ENCODE data around the gene ITGA7. TPM values are rescaled to one million over a fixed set of nuclear protein-coding genes. Genes with fewer than 3 reads are reported as not detected.

ITGA7 gene
- polyA plus RNA-seq, 1 donor from 2014 or later = 13.5 TPM

DNA sequence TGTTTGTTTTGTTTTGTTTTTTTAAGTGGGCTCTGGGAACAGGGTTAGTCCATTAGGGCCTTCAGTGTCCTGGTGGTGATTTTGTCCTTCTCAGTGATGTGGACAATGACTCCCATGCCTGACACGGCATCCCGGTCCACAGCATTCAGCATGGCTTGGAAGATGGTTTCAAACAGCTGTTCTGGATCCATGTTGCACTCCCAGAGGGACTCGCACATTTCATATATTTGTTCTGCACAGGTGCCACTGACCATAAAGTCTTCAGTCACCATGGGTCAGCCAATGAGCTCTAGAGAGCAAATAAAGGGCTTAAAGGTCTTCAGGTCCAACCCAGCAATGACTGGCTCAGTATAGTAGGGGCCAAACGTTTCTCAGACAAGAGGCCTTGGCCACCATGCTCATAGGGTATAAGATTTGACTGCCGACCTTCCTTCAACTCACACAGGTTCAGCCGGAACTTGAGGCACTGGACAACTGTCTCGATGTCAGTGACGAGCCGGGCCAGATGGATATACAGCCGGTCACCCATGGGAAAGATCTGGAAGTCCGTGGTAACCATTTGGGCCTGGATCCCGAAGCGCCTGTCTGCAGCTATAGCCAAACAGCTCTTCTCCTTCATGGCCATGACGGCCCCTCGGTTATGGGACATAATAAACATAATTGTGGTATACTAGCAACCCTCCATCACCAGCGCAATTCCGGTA lies 53.0 kb downstream of the ITGA7 start:
- Histone ChIP-seq H3K27me3 (ENCODE audit: insufficient read depth, low read depth, low read length) (no peaks in the 10 kb centered on the region), H3K9ac (ENCODE audit: low read length) (no peak overlapping the region), H4K20me1 (ENCODE audit: insufficient read depth) (no peaks in the 10 kb centered on the region), H3F3A (ENCODE audit: insufficient read depth, low read length, poor library complexity, severe bottlenecking) (no peaks in the 10 kb centered on the region), H3K9me2 (ENCODE audit: insufficient read depth, low read length) (no peaks in the 10 kb centered on the region), H3K9me3 (ENCODE audit: low read length) (no peaks in the 10 kb centered on the region), H2AFZ (ENCODE audit: low read depth, low read length) (no peak overlapping the region), H3K4me3 (ENCODE audit: low read length) (no peak overlapping the region), H3K4me2 (ENCODE audit: low read length) (no peak overlapping the region), H3K36me3 (ENCODE audit: insufficient read depth, low read length) (no peaks in the 10 kb centered on the region), H3K79me2 (replicated peaks; ENCODE audit: insufficient read depth, low read length) (no peaks in the 10 kb centered on the region), H3K27ac (ENCODE audit: low read length) (no peak overlapping the region)
- no peak for TF ChIP-seq SMC3 (conservative IDR thresholded peaks at IDR 0.05; ENCODE audit: poor library complexity)
- TF ChIP-seq, protein P1, sequence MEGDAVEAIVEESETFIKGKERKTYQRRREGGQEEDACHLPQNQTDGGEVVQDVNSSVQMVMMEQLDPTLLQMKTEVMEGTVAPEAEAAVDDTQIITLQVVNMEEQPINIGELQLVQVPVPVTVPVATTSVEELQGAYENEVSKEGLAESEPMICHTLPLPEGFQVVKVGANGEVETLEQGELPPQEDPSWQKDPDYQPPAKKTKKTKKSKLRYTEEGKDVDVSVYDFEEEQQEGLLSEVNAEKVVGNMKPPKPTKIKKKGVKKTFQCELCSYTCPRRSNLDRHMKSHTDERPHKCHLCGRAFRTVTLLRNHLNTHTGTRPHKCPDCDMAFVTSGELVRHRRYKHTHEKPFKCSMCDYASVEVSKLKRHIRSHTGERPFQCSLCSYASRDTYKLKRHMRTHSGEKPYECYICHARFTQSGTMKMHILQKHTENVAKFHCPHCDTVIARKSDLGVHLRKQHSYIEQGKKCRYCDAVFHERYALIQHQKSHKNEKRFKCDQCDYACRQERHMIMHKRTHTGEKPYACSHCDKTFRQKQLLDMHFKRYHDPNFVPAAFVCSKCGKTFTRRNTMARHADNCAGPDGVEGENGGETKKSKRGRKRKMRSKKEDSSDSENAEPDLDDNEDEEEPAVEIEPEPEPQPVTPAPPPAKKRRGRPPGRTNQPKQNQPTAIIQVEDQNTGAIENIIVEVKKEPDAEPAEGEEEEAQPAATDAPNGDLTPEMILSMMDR (IDR thresholded peaks at IDR 0.05; ENCODE audit: poor library complexity, severe bottlenecking) = no peak
- TF ChIP-seq EP300 (conservative IDR thresholded peaks at IDR 0.05; ENCODE audit: poor library complexity, severe bottlenecking) = no peak
- TF ChIP-seq MXI1 (conservative IDR thresholded peaks at IDR 0.05; ENCODE audit: poor library complexity, severe bottlenecking) = no peak
- TF ChIP-seq EZH2 (IDR thresholded peaks at IDR 0.05; ENCODE audit: borderline replicate concordance, insufficient read depth, low read length, poor library complexity, severe bottlenecking) = no peak
- TF ChIP-seq POLR2AphosphoS5 (IDR thresholded peaks at IDR 0.05) = no peak

DNA sequence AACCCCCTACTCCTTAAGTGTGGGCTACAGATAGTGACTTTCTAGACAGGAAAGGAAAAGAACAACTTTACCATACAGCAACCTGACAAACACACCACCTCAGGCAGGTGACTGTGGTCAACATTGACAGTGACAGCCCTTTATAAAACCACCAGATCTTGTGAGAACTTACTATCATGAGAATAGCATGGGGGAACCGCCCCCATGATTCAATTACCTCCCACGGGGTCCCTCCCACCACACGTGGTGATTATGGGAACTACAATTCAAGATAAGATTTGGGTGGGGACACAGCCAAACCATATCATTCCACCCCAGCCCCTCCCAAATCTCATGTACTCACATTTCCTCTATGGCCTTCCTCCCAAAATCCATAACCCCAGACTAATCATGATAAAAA lies 54.7 kb downstream of the ITGA7 start:
- H3K79me2 ChIP-seq (replicated peaks; ENCODE audit: insufficient read depth, low read length) = no peaks in the 10 kb centered on the region
- H3K4me3 ChIP-seq (ENCODE audit: low read length) = no peak overlapping the region
- no peaks in the 10 kb centered on the region for H3K9me3 ChIP-seq (ENCODE audit: low read length)
- no peak overlapping the region for H3K9ac ChIP-seq (ENCODE audit: low read length)
- H2AFZ ChIP-seq (ENCODE audit: low read depth, low read length) = no peak overlapping the region
- H3K27ac ChIP-seq (ENCODE audit: low read length) = no peak overlapping the region
- H3F3A ChIP-seq (ENCODE audit: insufficient read depth, low read length, poor library complexity, severe bottlenecking) = no peaks in the 10 kb centered on the region
- no peak overlapping the region for H3K4me2 ChIP-seq (ENCODE audit: low read length)
- H4K20me1 ChIP-seq (ENCODE audit: insufficient read depth) = no peaks in the 10 kb centered on the region
- H3K27me3 ChIP-seq (ENCODE audit: insufficient read depth, low read depth, low read length) = no peaks in the 10 kb centered on the region
- H3K9me2 ChIP-seq (ENCODE audit: insufficient read depth, low read length) = no peaks in the 10 kb centered on the region
- TF ChIP-seq RAD21 (conservative IDR thresholded peaks at IDR 0.05) (no peak), MXI1 (conservative IDR thresholded peaks at IDR 0.05; ENCODE audit: poor library complexity, severe bottlenecking) (no peak)
- TF ChIP-seq, protein P2, sequence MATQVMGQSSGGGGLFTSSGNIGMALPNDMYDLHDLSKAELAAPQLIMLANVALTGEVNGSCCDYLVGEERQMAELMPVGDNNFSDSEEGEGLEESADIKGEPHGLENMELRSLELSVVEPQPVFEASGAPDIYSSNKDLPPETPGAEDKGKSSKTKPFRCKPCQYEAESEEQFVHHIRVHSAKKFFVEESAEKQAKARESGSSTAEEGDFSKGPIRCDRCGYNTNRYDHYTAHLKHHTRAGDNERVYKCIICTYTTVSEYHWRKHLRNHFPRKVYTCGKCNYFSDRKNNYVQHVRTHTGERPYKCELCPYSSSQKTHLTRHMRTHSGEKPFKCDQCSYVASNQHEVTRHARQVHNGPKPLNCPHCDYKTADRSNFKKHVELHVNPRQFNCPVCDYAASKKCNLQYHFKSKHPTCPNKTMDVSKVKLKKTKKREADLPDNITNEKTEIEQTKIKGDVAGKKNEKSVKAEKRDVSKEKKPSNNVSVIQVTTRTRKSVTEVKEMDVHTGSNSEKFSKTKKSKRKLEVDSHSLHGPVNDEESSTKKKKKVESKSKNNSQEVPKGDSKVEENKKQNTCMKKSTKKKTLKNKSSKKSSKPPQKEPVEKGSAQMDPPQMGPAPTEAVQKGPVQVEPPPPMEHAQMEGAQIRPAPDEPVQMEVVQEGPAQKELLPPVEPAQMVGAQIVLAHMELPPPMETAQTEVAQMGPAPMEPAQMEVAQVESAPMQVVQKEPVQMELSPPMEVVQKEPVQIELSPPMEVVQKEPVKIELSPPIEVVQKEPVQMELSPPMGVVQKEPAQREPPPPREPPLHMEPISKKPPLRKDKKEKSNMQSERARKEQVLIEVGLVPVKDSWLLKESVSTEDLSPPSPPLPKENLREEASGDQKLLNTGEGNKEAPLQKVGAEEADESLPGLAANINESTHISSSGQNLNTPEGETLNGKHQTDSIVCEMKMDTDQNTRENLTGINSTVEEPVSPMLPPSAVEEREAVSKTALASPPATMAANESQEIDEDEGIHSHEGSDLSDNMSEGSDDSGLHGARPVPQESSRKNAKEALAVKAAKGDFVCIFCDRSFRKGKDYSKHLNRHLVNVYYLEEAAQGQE (IDR thresholded peaks at IDR 0.05; ENCODE audit: borderline replicate concordance) = no peak
- TF ChIP-seq, protein P1 (IDR thresholded peaks at IDR 0.05; ENCODE audit: poor library complexity, severe bottlenecking) = no peak
- H3K36me3 ChIP-seq (ENCODE audit: insufficient read depth, low read length) = no peaks in the 10 kb centered on the region

Data from neural cell (in vitro differentiated cells).